Measurements from ENCODE around the gene MPDZ.
"Not testable (repeated sequence)": the region's sequence is repeated elsewhere in the genome, so short reads cannot be mapped to it uniquely, and the experiment has no call there.

The MPDZ gene

GRCh38 chr9:13267743-13268142, 11.7 kb downstream of the MPDZ start:
- peak; percentile 63 for DNase-seq (ENCODE audit: low read depth)

- no peak for DNase-seq (ENCODE audit: low read depth)
Observed at GRCh38 chr9:13266167-13266566, 13.3 kb downstream of the MPDZ start.

DNA sequence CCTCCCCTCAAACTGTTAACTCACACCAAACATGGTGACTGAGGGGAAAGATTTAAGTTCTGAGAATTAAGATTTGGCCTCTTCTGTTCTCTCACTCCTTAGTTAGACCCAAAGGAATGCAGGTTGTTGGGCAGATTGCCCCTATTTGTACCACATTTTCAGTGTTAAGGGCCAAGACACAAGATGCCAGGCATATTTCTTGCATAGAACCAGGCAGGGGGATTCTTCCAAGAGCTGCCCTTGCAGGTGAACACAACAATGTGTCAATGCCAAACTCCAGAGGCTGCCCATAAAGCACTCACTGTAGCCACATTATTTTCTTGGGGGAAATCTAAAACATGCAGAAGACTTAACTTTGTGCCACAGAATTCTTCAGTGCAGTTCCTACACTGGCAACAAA, 14.7 kb downstream of the MPDZ start:
- no peak for DNase-seq (ENCODE audit: low read depth)

GRCh38 chr9:13263511-13263910, 16.0 kb downstream of the MPDZ start:
- DNase-seq (ENCODE audit: low read depth) = no peak

GRCh38 chr9:13252852-13253251, 26.6 kb downstream of the MPDZ start:
- no peak for DNase-seq (ENCODE audit: low read depth)

- no peak for DNase-seq (ENCODE audit: low read depth)
Observed at GRCh38 chr9:13244181-13244580, 35.3 kb downstream of the MPDZ start.

- DNase-seq (ENCODE audit: low read depth) = no peak
Observed at GRCh38 chr9:13241283-13241682, 38.2 kb downstream of the MPDZ start.

GRCh38 chr9:13239660-13240059, 39.8 kb downstream of the MPDZ start:
- no peak for DNase-seq (ENCODE audit: low read depth)

DNA sequence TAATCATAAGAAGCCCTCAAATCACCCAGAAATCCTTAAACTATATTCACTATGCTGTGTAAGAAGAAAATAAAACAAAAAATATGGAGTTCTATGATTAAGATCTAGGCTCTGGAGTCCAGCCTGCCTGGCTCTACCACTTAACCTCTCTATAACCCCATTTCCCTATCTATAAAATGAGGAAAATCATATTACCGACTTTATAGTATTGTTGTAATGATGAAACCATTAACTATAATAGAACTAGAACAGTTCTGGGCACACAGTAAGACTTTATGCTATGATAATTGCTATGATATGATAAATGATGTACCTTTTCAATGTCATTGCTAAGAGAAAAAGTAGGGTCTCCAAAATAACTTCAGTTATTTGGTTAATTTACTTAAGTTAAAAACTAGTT, 40.3 kb downstream of the MPDZ start:
- DNase-seq (ENCODE audit: low read depth) = no peak

- DNase-seq (ENCODE audit: low read depth) = no peak
Observed at GRCh38 chr9:13234932-13235331, 44.6 kb downstream of the MPDZ start.

GRCh38 chr9:13228431-13228830, 51.1 kb downstream of the MPDZ start:
- no peak for DNase-seq (ENCODE audit: low read depth)

DNA sequence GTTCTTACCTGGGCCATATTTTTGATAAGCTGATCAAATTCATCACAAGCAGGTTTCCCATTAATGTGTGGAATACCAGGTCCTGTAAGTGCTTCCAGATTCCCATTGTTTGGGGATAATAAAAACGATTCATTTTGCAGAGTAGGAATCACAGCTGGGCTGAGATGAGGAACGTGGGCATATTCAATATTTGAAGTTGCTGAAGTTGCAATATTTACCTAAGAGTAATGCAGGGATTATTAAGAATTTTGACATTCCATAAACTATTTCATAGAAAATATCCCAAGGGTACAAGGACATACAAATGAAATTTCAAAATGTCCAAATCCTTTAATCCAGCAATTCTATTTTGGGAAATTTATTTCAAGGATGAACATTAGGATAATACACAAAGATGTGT, 55.1 kb downstream of the MPDZ start:
- DNase-seq (ENCODE audit: low read depth) = no peak

GRCh38 chr9:13222733-13223132, 56.8 kb downstream of the MPDZ start:
- not testable (repeated sequence) for DNase-seq (ENCODE audit: low read depth)

DNA sequence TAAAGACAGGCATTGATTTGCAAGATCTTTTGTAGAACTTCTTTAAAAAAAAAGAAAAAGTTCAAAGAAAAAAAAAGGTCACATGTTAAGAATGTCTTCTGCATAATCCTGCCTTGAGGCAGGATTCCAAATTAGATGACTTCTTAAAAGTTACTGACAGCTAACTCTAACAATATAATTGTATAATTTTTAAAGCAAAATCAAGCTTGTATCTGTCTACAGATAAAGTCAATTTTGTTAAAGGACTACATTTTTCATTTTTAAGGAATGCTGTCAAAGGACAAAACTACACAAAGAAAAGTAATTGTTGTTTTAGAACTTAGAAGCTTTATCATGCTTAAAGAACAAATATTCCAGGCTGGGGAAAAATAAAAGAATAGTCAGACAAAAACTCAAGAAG, 57.8 kb downstream of the MPDZ start:
- no peak for DNase-seq (ENCODE audit: low read depth)

GRCh38 chr9:13220837-13221236, 58.7 kb downstream of the MPDZ start:
- no peak for DNase-seq (ENCODE audit: low read depth)

- DNase-seq (ENCODE audit: low read depth) = no peak
Observed at GRCh38 chr9:13215791-13216554, 63.5 kb downstream of the MPDZ start.

GRCh38 chr9:13213998-13214397, 65.5 kb downstream of the MPDZ start:
- no peak for DNase-seq (ENCODE audit: low read depth)

GRCh38 chr9:13213337-13213736, 66.2 kb downstream of the MPDZ start:
- DNase-seq (ENCODE audit: low read depth) = no peak

GRCh38 chr9:13210306-13210705, 69.2 kb downstream of the MPDZ start:
- no peak for DNase-seq (ENCODE audit: low read depth)

- no peak for DNase-seq (ENCODE audit: low read depth)
Observed at GRCh38 chr9:13209498-13209897, 70.0 kb downstream of the MPDZ start.

DNA sequence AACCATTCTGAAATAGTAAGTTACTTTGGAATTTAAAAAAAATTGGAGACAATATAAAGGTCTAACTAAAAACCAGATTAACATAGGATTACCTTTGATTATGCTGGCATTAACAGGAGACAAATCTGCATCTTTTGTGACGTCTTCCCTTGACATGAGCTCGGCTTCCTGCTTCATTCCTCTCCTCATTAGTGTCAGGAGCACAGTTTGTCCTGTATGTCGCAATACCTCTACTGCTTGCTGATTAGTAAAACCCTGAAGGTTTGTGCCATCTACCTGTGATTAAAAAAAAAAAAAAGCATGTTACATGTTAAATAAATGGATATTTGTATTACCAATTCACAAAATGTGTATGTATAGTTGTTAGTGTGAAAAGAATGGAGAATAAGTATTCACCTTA, 73.7 kb downstream of the MPDZ start:
- DNase-seq (ENCODE audit: low read depth) = no peak

GRCh38 chr9:13190040-13190439, 89.5 kb downstream of the MPDZ start:
- DNase-seq (ENCODE audit: low read depth) = no peak

GRCh38 chr9:13189362-13189761, 90.1 kb downstream of the MPDZ start:
- DNase-seq (ENCODE audit: low read depth) = no peak

DNA sequence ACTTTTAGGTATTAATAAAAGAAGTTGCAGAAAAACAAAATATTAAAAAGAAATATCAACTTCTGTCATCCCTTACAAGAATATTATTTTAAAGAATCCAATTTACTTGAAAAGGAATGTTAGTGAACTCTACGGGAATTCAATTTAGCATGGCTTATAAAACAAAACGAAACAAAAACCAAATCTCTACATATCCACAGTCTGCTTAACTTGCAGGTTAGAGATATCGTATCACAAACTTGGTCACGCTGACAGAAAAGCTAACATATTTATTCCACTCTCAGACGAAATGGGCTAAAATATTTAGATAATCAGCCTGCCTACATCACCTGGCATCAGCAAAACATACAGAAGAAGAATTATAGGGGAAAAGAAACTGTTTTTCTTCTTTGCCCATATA, 92.7 kb downstream of the MPDZ start:
- no peak for DNase-seq (ENCODE audit: low read depth)

Data from HS-27A (cell line).